Lower lobe of right lung (tissue), 2 donors: ENCODE measurements around the gene STMN1. TPM values are rescaled to one million over a fixed set of nuclear protein-coding genes. Genes with fewer than 3 reads are reported as not detected.
"Not testable (repeated sequence)": the region's sequence is repeated elsewhere in the genome, so short reads cannot be mapped to it uniquely, and the experiment has no call there.

Experiments used
- ATAC-seq, 2 donors: fragments of 200-7000 bp; cut with Tn5 transposase; one replicate each; pipeline ENCODE4 v1.9.1; 2020 to 2022; ENCODE audit warnings: mild to moderate bottlenecking in 2 of 2, moderate library complexity in 2 of 2
- DNase-seq: peaks from one replicate; pipeline ENCODE4 v3.0.0-alpha.2; 2020
- H3K27ac ChIP-seq: fragments of 200-600 bp; one replicate; pipeline ENCODE4 v1.8.0; 2022
- H3K27me3 ChIP-seq: fragments of 200-600 bp; one replicate; pipeline ENCODE4 v1.8.0; 2022; ENCODE audit warnings: low read depth
- H3K36me3 ChIP-seq: fragments of 200-600 bp; one replicate; pipeline ENCODE4 v1.8.0; 2022; ENCODE audit warnings: mild to moderate bottlenecking
- H3K4me1 ChIP-seq: fragments of 200-600 bp; one replicate; pipeline ENCODE4 v1.8.0; 2022
- H3K4me3 ChIP-seq: fragments of 200-600 bp; one replicate; pipeline ENCODE4 v1.8.0; 2022; ENCODE audit warnings: mild to moderate bottlenecking
- H3K9me3 ChIP-seq: fragments of 200-600 bp; one replicate; pipeline ENCODE4 v1.8.0; 2022
- intact Hi-C: fragments of 100-400 bp; cut with DNase I; formaldehyde crosslinking; loops from one replicate; pipeline ENCODE4 v1.11.0; 2022
- total RNA-seq: library from RNA; stranded (reverse); fragmentation: NEBNext Ultra II Directional; extraction: Animal tissue kit (Norgen Biotek cat#: 25700); gene quantifications from one replicate; pipeline ENCODE4 v1.2.1, GENCODE V29; 2021
- TF ChIP-seq, protein P1 (sequence below): fragments of 200-600 bp; IDR thresholded peaks from one replicate; pipeline ENCODE4 v1.8.0; 2022; ENCODE audit warnings: antibody characterized with exemption, mild to moderate bottlenecking
- donor health status: DM: no; HTN: yes; CAD: no; lungs with severe emphysema.

STMN1 gene
- total RNA-seq, 1 donor from 2014 or later: 56.6 TPM

DNA sequence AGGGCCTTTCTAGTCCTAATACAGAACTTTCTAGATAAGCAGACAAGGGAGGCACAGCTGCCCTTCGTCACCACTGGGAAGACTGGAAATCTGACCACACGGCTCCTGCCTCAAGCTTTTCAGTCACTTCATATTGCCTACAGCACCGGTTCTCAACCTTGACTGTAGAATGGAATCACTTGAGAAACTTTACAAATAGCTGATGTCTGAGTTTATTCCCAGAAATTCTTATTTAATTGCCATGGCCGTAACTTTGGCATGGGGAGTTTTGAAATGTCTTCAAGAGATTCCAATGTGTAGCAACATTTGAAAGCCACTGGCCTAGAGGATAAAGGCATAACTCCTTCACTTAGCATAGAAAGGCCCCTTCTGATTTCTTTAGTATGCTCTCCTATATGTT, 42.4 kb upstream of the STMN1 start:
- TF ChIP-seq, protein P1, sequence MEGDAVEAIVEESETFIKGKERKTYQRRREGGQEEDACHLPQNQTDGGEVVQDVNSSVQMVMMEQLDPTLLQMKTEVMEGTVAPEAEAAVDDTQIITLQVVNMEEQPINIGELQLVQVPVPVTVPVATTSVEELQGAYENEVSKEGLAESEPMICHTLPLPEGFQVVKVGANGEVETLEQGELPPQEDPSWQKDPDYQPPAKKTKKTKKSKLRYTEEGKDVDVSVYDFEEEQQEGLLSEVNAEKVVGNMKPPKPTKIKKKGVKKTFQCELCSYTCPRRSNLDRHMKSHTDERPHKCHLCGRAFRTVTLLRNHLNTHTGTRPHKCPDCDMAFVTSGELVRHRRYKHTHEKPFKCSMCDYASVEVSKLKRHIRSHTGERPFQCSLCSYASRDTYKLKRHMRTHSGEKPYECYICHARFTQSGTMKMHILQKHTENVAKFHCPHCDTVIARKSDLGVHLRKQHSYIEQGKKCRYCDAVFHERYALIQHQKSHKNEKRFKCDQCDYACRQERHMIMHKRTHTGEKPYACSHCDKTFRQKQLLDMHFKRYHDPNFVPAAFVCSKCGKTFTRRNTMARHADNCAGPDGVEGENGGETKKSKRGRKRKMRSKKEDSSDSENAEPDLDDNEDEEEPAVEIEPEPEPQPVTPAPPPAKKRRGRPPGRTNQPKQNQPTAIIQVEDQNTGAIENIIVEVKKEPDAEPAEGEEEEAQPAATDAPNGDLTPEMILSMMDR: no peak
- H3K27ac ChIP-seq: no peak overlapping the region
- no peak for DNase-seq
- H3K36me3 ChIP-seq: no peaks in the 10 kb centered on the region
- H3K27me3 ChIP-seq: no peaks in the 10 kb centered on the region
- no peak for ATAC-seq
- no peaks in the 10 kb centered on the region for H3K4me1 ChIP-seq
- H3K4me3 ChIP-seq: no peak overlapping the region
- intact Hi-C loops: no loop called here
- H3K9me3 ChIP-seq: peaks cover 7% of the 10 kb centered on the region

DNA sequence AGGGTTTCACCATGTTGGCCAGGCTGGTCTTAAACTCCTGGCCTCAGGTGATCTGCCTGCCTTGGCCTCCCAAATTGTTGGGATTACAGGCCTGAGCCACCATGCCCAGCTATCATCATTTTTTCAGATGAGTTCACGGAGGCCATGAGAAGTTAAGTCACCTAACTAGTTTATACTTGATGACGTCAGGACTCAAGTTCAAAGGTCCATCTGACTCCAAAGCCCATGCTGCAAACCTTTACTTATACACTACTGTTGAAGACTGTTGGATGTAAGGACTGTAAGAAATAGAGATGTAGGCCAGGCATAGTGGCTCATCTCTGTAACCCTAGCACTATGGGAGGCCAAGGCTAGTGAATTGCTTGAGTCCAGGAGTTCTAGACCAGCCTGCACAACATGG, 40.8 kb upstream of the STMN1 start:
- H3K4me3 ChIP-seq: no peak overlapping the region
- ATAC-seq: no peak
- intact Hi-C loops: no loop called here
- no peak for DNase-seq
- no peaks in the 10 kb centered on the region for H3K27me3 ChIP-seq
- TF ChIP-seq, protein P1: no peak
- peaks cover 15% of the 10 kb centered on the region for H3K9me3 ChIP-seq
- no peaks in the 10 kb centered on the region for H3K36me3 ChIP-seq
- H3K4me1 ChIP-seq: no peaks in the 10 kb centered on the region
- H3K27ac ChIP-seq: no peak overlapping the region

DNA sequence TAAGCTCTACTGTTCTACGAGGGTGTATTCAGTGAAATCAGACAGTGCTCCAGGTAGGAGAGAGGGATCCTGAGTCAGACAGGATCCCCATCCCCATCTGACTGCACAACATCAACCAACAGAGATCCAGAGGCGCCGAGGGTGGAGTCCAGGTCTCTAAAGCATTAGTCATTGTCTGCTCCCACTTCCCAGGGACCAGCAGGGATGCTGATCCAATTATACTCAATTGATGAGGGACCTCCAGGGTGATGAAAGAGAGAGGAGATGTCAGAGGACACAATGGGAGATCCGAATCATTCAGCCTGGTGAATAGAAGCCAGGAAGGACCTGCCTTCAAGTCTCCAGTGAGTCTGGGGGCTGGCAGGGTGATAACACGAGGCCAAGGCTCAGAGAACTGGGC, 39.5 kb upstream of the STMN1 start:
- Histone ChIP-seq H3K36me3 (no peaks in the 10 kb centered on the region), H3K27me3 (no peaks in the 10 kb centered on the region), H3K27ac (no peak overlapping the region), H3K4me3 (no peak overlapping the region), H3K9me3 (peaks cover 15% of the 10 kb centered on the region), H3K4me1 (no peaks in the 10 kb centered on the region)
- DNase-seq: no peak
- ATAC-seq: no peak
- TF ChIP-seq, protein P1: no peak
- intact Hi-C loops: no loop called here

DNA sequence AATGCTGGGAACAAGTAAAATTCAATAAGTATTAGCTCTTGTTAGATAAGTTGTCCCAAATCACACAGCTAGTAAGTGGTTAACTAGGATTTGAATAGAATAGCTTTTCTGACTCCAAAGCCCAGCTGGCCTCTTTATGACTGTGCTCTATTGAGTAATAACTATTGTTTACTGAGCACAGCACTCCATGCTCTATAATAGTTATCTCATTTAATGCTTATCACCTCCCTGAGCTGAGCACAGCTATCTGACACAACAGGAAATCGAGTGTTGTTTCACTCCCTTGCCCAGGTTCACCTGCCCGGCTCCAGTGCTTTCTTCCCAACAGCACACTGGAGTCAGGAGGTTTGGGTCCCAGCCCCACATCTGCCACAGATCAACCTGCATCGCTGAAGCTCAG, 38.8 kb upstream of the STMN1 start:
- ATAC-seq (no peak), DNase-seq (no peak)

DNA sequence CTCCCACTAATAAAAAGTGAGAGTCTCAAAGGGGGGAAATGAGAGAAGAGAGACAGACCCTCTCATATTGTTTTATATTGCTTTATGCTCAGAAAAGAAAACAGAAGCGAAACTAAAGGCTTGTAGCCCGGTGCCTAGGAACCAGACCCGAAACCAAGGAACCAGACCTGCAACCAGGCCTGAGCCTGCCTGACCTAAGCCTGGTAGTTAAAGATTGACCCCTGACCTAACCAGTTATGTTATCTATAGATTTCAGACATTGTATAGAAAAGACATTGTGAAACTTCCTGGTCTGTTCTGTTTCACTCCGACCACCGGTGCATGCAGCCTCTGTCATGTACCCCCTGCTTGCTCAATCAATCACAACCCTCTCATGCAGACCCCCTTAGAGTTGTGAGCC, 37.3 kb upstream of the STMN1 start:
- H3K27me3 ChIP-seq, ATAC-seq, H3K36me3 ChIP-seq, H3K27ac ChIP-seq, H3K4me1 ChIP-seq, intact Hi-C loops, DNase-seq, H3K4me3 ChIP-seq: not testable (repeated sequence)
- peaks cover 15% of the 10 kb centered on the region for H3K9me3 ChIP-seq

More for the DNA sequence above, 38.8 kb upstream of the STMN1 start:
- intact Hi-C loops: no loop called here
- Histone ChIP-seq H3K36me3 (no peaks in the 10 kb centered on the region), H3K4me1 (no peaks in the 10 kb centered on the region), H3K27ac (no peak overlapping the region), H3K4me3 (no peak overlapping the region), H3K9me3 (peaks cover 15% of the 10 kb centered on the region), H3K27me3 (no peaks in the 10 kb centered on the region)
- TF ChIP-seq, protein P1: no peak

DNA sequence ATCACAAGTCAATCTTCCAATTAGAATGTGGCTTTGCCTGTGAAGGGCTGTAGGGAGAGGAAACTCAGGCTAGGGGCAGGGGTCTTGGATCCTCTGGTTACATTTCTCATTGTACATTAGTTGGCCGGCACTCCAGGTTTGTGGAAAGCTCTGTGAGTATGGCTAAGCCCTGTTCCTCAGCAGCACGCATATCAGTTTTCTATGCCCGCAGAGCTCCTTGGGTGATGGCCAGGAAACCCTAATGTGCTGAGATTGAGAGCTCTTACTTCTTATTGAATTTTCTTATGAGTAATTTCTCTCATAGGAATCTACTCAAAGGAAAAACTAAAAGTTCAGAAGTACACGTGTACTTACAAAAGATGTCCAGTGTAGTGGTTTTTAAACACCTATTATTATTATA, 30.7 kb upstream of the STMN1 start:
- H3K4me3 ChIP-seq: no peak overlapping the region
- peaks cover 8% of the 10 kb centered on the region for H3K4me1 ChIP-seq
- intact Hi-C loops: no loop called here
- no peak for ATAC-seq
- H3K36me3 ChIP-seq: no peaks in the 10 kb centered on the region
- no peak for DNase-seq
- TF ChIP-seq, protein P1: no peak
- H3K27ac ChIP-seq: no peak overlapping the region
- H3K27me3 ChIP-seq: no peaks in the 10 kb centered on the region
- H3K9me3 ChIP-seq: no peaks in the 10 kb centered on the region
